CMK (cell line): Measurements from ENCODE around the gene CDADC1.
"Not testable (repeated sequence)": the region's sequence is repeated elsewhere in the genome, so short reads cannot be mapped to it uniquely, and the experiment has no call there.

Source experiments
- DNase-seq: peaks from one replicate; pipeline ENCODE4 v3.0.0-alpha.2; 2010; ENCODE audit warnings: low read depth

The CDADC1 gene

DNA sequence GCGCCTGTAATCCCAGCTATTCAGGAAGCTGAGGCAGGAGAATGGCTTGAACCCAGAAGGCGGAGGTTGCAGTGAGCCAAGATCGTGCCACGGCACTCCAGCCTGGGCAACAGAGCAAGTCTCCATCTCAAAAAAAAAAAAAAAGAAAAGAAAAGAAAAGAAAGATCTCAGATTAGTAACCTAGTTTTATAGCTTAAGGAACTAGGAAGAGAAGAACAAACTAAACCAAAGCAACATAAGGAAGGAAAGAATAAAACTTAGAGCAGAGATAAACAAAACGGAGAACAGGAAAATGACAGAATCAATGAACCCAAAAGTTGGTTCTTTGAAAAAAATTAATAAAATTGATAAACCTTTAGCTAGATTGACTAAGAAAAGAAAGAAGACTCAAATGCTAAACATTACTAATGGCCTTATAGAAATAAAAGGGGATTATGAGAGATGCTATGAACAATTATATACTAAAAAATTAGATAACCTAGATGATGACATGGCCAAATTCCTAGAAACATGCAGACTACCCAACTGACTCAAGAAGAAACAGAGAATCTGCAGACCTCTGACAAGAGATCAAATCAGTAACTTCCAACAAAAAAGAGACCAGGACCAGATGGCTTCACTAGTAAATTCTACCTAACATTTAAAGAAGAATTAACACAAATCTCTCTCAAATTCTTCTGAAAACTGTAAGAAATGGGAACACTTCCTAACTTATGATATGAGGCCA, 68.2 kb downstream of the CDADC1 start:
- no peak for DNase-seq

DNA sequence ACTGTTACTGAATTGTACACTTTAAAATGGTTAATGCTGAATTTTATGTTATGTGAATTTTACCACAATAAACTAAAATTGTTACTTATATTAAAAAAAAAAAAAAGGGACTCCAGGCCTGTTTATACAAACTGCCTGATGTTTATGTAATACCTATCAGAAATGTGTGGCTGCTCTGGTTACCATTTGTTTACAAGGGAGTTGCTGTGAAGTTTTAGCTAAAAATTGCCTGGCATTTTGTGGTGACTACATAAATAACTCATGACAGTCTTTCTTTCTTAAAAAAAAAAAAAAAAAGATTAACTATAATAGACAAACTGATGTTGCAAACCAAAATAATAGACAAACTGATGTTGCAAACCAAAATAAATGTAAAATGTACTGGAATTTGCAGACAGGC, 71.8 kb downstream of the CDADC1 start:
- DNase-seq = no peak

DNA sequence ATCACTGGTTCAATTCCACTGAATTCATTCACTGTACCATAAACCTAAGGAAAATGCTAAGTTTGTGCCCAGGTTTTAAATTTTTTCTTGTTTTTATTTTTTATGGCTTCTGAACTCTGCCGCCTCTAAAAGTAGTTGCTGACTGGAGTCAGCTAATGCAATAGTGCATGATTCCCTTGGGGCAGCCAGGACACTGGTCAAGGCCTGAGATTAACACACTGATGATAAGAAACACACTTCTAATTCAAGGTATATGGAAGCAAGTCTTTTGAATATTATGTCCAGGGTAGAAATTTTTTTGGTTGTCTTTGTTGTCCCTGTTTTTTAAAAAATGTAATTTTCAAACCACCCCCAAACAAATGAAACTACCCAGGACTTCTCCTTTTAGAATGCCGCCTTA, 72.2 kb downstream of the CDADC1 start:
- no peak for DNase-seq

DNA sequence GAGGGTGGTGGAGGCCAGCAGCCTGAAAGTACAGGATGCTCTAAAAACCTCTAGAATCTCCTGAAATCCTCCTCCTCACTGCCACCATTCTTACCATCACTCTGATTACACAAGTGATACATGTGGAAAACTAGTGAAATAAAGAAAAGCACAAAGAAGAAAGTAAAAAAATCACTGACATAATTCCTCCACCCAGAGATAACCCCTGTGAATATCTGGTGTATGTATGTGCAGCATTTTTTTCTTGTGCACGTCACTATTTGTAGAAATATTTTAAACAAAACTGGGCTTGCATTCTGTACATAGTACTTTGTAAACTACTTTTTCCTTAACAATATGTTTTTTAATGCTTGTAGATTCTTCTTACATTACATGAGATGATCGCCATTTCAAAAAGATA, 73.2 kb downstream of the CDADC1 start:
- no peak for DNase-seq

DNA sequence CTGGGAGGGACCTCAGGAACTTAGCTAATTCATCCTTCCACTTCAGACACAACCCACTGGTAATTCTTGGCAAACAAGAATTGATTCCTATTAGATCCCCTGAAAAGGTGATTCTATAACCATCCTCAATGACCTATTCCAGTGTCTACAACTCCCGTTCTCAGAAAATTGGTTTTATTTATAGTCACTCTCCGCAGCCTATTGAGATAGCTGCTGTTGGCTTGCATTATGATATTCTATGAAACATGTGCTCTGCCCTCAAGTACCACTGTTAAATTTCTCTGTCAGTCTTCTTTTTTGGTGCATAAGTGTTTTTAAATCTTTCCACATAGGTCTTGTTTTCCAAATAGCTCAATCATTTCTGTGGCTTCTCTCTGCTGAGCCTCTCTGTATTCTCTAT, 75.0 kb downstream of the CDADC1 start:
- no peak for DNase-seq

DNA sequence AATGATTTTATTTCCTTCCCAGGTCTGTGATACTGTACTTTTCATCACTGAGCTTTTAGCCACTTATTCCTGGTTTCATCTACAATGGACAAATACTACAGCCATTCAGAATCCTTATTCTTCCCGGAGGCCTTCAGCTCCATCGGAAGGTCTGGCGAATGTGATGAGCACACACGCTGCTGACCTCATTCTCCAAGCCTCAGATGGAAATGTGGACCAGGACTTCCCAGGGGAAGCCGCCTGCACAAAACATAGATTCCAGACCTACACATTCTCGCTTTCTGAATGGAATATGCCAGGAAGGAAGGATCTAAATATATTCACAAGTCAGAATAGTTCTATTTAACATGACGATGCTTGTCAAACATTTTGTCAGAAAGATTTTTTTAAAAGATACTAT, 75.6 kb downstream of the CDADC1 start:
- no peak for DNase-seq

DNA sequence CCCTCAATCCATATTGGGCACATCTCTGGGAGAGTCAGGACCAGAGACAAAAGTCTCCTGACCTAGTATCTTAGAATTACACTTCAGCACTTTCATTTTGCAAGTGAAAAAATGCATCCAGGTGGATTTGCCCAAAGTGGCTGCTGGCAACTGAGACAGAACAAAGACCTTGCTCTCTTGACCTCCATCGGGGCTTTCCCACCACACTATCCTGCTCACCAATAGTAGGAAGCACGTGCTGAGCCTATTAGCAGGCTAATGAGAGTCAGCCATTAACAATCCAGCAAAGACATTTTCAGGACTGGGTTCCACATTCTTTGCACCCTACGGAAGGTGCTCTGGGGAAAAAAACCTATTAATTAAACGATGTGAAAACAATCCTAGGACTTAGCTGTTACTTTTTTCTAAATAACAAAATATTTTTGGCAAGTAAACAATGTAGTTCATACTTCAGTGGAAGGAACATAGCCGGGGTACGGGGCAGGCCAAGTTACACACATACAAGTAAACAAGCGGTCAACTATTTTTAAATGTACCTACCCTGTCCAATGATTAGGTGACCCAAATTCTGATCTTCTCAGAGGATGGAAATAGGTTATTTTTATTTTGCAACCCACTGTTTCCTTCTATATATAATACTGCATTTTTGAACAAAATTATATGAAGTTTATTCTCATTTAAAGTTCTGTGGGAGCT, 78.6 kb downstream of the CDADC1 start:
- no peak for DNase-seq

DNA sequence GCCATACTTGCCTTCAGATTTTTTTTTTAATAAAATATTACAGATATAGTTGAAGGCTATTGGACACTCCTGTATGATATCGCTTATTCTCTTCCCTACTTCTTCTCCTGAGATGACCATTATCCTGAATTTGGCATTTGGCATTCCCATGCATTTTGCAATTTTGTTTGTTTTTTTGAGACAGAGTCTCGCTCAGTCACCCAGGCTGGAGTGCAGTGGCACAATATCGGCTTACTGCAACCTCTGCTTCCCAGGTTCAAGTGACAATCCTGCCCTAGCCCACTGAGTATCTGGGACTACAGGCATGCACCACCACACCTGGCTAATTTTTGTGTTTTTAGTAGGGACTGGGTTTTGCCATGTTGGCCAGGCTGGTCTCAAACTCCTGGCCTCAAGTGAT, 79.4 kb downstream of the CDADC1 start:
- DNase-seq = not testable (repeated sequence)

DNA sequence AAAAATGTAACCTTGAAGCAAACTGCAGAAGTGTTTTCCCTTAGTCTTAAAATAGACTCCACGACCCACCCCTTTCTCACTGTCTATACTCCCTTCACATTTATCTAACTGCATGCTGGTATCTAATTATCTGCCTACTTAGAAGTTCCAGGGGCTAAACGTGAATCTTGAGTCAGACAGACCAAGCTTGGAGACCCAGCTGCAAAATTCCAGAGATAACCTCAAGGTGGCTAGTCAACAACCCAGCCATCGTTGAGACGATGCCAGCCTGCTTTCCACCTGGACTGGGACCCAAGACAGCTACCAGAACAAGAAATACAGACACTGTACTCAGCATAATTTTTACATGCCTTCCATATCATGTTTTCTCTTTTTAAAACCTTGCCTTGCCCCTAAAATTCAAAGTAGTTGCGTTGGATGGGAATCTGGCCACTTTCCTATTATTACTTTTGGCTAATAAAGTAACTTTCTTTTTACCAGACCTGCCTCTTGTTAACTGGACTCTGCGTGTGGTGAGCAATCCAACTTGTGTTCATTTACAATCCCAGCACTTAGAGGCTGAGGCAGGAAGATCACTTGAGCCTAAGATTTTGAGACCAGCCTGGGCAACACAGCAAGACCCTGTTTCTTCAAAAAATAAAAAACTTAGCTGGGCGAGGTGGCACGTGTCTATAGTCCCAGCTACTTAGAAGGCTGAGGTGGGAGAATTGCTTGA, 82.3 kb downstream of the CDADC1 start:
- DNase-seq = no peak

DNA sequence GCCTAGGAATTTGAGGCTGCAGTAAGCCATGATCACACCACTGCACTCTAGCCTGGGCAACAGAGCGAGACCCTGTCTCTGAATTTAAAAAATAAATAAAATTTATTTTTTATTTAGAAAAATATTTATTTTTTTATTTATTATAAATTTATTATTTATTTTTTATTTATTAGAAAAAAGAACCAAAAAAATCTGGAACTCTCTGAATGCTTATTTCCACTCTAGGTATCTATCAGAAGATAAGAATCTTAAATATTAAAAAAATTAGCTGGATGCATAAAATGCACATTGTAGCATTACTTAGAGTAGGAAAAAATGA, 82.8 kb downstream of the CDADC1 start:
- DNase-seq = no peak

DNA sequence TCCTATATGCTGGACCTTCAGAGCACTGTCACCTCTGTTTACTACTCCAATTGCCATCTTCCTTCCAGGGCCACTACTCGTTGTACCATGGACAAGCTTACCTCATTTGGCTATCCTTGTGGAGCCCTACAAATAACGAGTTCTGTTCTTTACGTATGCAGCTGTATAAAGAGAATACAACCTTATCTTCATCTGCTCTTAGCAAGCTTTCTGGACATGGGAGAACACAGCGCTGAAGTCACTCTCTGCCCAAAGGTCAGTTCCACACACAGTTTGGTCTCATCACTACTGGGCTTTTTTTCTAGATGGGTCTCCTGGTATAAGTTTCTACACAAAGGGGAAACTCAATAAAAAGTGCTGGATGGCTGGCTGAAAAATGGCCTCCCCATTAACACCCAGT, 88.9 kb downstream of the CDADC1 start:
- no peak for DNase-seq

DNA sequence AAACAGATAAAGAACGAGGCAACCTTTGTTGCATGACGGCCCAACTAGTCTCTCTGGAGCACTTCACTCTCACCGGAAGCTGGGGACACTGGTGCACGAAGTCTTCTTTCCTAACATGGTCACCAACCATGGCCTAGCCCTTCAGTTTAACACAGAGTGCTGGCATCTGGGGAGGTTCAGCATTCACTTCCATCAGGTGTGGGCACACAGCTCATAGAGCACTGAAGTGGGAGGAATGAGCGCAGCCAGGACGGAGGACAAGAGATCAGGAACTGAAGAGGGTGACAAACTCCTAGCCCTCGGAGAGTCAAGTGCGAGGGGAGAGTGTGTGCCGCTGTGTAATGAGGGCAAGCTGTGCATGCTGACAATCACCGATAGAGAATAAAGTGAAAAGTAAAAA, 92.4 kb downstream of the CDADC1 start:
- DNase-seq = no peak

DNA sequence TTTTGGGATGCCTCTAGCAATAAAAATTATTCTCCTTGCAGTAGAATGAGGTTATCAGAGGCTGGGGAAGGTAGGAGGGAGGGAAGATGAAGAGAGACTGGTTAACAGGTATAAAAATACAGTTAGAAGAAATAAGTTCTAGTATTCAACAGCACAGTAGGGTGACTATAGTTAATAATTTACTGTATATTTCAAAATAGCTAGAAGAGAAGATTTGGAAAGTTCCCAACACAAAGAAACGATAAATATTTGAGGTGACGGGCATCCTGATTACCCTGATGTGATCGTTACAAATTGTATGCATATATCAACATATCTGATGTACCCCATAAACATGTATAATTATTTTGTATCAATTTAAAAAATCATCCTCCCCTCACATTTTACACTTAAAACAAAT, 93.8 kb downstream of the CDADC1 start:
- DNase-seq = no peak

DNA sequence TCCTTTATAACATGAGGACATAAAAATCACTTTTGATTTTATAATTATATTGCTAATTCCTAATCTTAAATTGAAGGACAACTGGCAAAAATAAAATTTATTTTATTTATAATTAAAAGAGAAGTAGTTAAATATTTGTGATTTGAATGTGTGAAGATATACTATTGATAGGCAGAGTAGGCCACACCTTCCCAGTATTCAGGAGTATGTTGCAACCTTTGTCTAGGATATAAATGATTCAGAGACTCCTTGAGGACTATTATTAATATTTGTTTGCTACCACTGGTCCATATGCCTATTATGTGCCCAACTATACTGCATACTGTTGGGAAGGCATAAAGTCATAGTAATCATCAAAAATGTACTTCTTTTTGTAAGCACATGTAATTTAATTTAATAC, 94.2 kb downstream of the CDADC1 start:
- DNase-seq = no peak

DNA sequence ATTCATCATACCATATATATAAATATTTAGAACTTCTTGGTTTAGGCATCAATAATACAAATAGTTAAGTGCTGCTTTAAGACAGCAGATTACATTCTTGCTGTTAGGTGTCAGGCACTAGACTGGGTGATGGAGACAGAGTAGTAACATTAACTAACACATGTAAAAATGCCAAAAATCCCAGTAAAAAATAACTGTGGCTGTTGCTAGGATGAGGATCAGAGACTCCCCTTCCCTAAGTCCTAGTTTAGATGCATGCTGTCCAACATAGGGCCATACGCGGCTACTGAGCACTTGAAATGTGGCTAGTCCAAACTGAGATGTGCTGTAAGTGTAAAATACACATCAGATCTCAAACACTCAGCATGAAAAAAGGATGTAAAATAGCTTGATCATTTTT, 94.7 kb downstream of the CDADC1 start:
- no peak for DNase-seq
